Measurements from ENCODE around the gene CYP2D6.
A peak's percentile ranks its signal among the peaks of the same experiment; 100 is the strongest.

The CYP2D6 gene

DNA sequence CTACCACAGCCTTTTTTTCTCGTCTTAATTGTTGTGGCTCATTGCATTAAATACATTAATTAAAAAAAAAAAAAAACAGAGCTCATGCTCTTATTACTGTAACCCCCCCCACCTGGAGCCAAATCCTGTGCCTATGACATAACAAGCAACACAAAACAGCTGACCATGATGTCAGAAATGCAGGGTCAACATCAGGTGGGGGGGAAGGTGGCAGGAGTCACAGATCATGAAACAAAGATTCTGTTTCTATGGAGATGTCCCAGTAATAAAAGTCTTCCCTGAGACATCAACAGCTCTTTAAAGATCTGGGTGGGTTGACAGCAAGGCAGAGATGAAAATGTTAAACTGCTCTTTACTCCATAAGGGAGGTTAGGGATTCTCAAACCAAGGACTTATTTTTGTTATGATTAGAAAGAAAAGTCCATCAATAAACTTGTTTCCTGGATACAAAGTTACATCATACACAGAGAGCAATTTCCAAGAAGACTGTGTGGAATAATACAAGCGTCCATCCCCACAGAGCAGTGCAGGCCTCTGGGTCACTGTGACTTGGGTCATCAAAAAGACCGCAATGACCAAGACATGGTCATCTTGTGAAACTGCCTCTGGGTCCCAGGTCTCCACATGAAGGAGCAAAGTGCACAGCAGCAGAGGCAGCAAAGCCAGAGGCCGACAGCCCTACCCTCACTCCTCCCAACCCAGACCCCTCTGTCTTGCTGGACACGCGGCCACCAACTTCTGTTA lies 42.7 kb upstream of the CYP2D6 start:
- H3K4me3 ChIP-seq (ENCODE audit: control insufficient read depth, low read depth, low read length) = no peak overlapping the region
- TF ChIP-seq, protein P1, sequence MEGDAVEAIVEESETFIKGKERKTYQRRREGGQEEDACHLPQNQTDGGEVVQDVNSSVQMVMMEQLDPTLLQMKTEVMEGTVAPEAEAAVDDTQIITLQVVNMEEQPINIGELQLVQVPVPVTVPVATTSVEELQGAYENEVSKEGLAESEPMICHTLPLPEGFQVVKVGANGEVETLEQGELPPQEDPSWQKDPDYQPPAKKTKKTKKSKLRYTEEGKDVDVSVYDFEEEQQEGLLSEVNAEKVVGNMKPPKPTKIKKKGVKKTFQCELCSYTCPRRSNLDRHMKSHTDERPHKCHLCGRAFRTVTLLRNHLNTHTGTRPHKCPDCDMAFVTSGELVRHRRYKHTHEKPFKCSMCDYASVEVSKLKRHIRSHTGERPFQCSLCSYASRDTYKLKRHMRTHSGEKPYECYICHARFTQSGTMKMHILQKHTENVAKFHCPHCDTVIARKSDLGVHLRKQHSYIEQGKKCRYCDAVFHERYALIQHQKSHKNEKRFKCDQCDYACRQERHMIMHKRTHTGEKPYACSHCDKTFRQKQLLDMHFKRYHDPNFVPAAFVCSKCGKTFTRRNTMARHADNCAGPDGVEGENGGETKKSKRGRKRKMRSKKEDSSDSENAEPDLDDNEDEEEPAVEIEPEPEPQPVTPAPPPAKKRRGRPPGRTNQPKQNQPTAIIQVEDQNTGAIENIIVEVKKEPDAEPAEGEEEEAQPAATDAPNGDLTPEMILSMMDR (IDR thresholded peaks at IDR 0.05; ENCODE audit: control insufficient read depth, insufficient read depth, low read depth, low read length, missing control alignments) = no peak
- no peak for DNase-seq (ENCODE audit: low read depth)

DNA sequence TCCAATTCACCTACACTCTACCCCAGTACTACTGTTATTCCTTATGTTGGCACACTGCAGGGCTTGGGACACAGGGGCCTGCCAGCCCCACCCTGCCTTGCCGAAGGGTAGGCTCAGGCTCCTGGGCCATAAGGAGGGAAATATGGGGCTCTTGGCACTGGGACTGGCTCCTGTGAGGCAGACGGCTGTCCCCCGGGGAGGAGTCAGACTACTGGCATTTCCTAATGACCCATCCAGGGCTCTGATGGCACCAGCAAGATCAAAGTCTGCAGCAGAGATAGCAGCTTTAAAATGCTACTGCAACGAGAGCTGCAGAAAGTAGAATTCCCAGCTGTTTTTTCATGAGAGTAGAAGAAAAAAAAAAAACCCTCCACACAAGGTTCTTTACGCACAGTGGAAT lies 42.2 kb upstream of the CYP2D6 start:
- DNase-seq (ENCODE audit: low read depth) = no peak
- TF ChIP-seq, protein P1 (IDR thresholded peaks at IDR 0.05; ENCODE audit: control insufficient read depth, insufficient read depth, low read depth, low read length, missing control alignments) = no peak

DNA sequence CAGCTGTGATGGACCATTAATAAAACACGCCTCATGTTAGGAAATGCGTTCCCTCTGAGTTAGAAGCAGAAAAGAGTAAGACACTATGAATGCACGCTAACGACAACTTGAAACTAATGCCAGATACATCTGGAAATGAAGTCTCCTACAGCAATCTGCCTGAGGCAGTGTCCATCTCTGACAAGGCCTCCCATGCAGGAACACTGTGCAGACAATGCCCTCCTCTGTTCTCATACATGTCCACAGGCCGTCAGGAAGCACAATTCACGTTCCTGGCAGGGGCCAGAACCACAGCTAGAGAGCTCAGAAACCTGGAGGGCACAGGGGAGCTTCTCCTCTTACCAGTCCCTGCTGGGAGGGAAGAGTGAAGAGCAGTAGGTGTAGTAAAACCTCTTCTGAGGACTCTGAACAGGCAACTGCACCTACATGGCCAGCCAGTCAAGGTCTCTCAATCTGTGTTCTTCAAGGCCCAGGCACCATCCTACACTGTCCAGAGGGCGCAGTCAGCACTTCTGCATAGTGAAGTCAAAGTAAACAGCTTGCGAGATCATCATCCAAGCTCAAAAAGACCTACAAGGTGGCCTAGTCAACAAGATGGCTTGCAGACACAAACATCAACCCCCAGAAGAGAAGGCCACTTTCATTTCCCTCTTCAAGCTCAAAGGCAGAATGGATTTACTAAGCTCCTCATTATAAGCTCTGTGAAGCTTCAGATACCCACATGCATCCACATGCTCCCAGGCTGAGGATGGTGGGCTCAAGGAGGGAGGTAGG lies 41.5 kb upstream of the CYP2D6 start:
- TF ChIP-seq, protein P1 (IDR thresholded peaks at IDR 0.05; ENCODE audit: control insufficient read depth, insufficient read depth, low read depth, low read length, missing control alignments) = no peak
- DNase-seq (ENCODE audit: low read depth) = no peak
- no peak overlapping the region for H3K4me3 ChIP-seq (ENCODE audit: control insufficient read depth, low read depth, low read length)

More for the DNA sequence above, 42.2 kb upstream of the CYP2D6 start:
- no peak overlapping the region for H3K4me3 ChIP-seq (ENCODE audit: control insufficient read depth, low read depth, low read length)

DNA sequence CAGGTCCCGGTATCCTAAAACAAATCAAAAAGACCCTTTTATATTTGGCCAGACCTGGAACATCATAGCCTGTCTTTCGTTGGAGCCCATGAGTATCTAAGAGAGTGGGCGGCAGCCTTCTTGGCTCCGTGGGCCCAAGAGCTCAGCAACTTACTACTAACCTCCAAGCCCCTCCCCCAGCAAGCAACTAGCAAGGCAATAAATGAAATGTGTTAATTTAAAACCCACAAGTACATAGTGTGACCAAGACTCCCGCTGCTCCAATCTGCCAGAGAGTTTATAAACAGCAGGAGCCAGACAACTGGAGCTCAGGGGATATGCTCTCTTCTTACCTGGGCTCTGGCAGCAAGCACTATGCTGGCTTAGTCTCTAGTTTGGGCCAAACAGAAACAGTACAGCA lies 40.8 kb upstream of the CYP2D6 start:
- no peak overlapping the region for H3K4me3 ChIP-seq (ENCODE audit: control insufficient read depth, low read depth, low read length)
- TF ChIP-seq, protein P1 (IDR thresholded peaks at IDR 0.05; ENCODE audit: control insufficient read depth, insufficient read depth, low read depth, low read length, missing control alignments) = no peak
- no peak for DNase-seq (ENCODE audit: low read depth)

DNA sequence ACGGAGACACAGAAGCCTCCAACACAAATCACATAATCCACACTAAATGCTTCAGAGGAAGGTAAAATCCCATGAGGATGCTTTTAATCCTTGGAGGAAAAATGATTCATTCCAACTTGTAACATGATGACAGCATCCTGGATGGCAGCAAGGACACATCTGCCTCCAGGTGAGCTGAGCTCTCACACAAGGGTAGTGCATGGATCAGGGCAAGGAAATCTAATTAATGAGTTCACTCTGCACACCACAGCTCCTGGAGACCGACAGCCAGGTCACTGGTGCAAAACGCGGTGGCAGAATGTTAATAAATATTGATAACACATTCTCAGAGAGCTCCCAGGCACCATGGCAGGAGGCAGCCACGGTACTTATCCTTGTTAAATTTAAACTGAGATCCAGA lies 40.3 kb upstream of the CYP2D6 start:
- no peak overlapping the region for H3K4me3 ChIP-seq (ENCODE audit: control insufficient read depth, low read depth, low read length)
- TF ChIP-seq, protein P1 (IDR thresholded peaks at IDR 0.05; ENCODE audit: control insufficient read depth, insufficient read depth, low read depth, low read length, missing control alignments) = no peak
- DNase-seq (ENCODE audit: low read depth) = no peak

DNA sequence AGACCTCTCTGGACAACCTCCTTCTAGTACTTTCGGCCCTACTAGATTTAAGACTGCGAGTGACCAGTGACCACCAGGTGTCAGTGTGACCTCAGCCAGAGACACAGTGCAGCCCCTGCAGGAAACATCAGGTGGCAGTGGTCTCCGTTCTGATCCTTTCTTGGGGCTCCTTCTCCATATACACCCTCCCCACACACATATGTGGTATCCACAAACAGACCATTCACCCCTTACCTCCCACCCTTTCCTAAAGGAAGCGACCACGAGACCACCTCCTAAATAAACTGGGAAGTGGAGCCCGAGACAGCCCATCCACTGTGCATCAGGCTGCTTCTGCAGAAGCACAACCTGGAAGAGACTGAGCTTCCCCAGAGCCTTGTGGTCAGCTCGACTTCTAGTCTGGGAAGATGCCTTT lies 38.5 kb upstream of the CYP2D6 start:
- DNase-seq (ENCODE audit: low read depth) = peak; percentile 32
- TF ChIP-seq, protein P1 (IDR thresholded peaks at IDR 0.05; ENCODE audit: control insufficient read depth, insufficient read depth, low read depth, low read length, missing control alignments) = peak; percentile 98
- no peak overlapping the region for H3K4me3 ChIP-seq (ENCODE audit: control insufficient read depth, low read depth, low read length)

Data from AG09309 (cell line).